Mucosa of gallbladder (tissue), 1 donor: ENCODE data around the gene RNF133. TPM values are rescaled to one million over a fixed set of nuclear protein-coding genes. Genes with fewer than 3 reads are reported as not detected.

Experiments used
- total RNA-seq: library from RNA; stranded (reverse); gene quantifications from one replicate; pipeline ENCODE4 v1.2.1, GENCODE V29; 2021
- donor health status: DM: no; HTN: no; CAD: no.

Gene RNF133
- total RNA-seq, 1 donor from 2014 or later: 1.4 TPM

Other genes starting within 250 kb of the RNF133 start
- 1.0 TPM for gene RNF148, start 3.8 kb upstream of the RNF133 start, total RNA-seq
- 38.4 TPM for gene CADPS2, start 187.3 kb upstream of the RNF133 start, total RNA-seq